Natural killer cell (primary cell): ENCODE measurements around the gene SSBP2. TPM values are rescaled to one million over a fixed set of nuclear protein-coding genes. Genes with fewer than 3 reads are reported as not detected.

Experiments
- ATAC-seq, 3 donors: fragments of 150-1000 bp in 2 of 3; fragments of 200-7000 bp in 1 of 3; cut with Tn5 transposase; 1 replicate in 1 of 3; 2 replicates in 2 of 3; pipeline ENCODE4 v1.10.0; 2021; ENCODE audit warnings: mild to moderate bottlenecking in 2 of 3, moderate library complexity in 2 of 3
- DNase-seq, 2 donors: peaks; one replicate each; pipeline versions ENCODE4 v3.0.0 to v3.0.0-alpha.2; 2013 to 2021; ENCODE audit warnings: mixed read lengths in 1 of 2
- H3K27ac ChIP-seq: one replicate; pipeline ENCODE4 v1.5.1; 2013; ENCODE audit warnings: mild to moderate bottlenecking, low read length
- H3K27me3 ChIP-seq: one replicate; pipeline ENCODE4 v1.6.1; 2013; ENCODE audit warnings: low read length; ENCODE audit not compliant: control insufficient read depth, insufficient read depth
- H3K36me3 ChIP-seq: one replicate; pipeline ENCODE4 v1.6.1; 2013; ENCODE audit warnings: low read length; ENCODE audit not compliant: control insufficient read depth, insufficient read depth
- H3K4me1 ChIP-seq: one replicate; pipeline ENCODE4 v1.6.1; 2013; ENCODE audit warnings: low read length; ENCODE audit not compliant: control insufficient read depth, insufficient read depth
- H3K4me3 ChIP-seq: one replicate; pipeline ENCODE4 v1.5.1; 2013; ENCODE audit warnings: low read length
- H3K9me3 ChIP-seq: one replicate; pipeline ENCODE4 v1.6.1; 2013; ENCODE audit warnings: low read length; ENCODE audit not compliant: control insufficient read depth, insufficient read depth
- H3K27ac Mint-ChIP-seq, 2 donors: one replicate each; pipeline ENCODE4 v1.8.0; 2022; ENCODE audit warnings: mild to moderate bottlenecking in 2 of 2, mixed read lengths in 2 of 2, moderate library complexity in 1 of 2
- H3K27me3 Mint-ChIP-seq, 2 donors: one replicate each; pipeline ENCODE4 v1.8.0; 2022; ENCODE audit warnings: low read depth in 2 of 2, mixed read lengths in 2 of 2
- H3K36me3 Mint-ChIP-seq: one replicate; pipeline ENCODE4 v1.8.0; 2022; ENCODE audit warnings: mixed read lengths
- H3K4me1 Mint-ChIP-seq, 2 donors: one replicate each; pipeline ENCODE4 v1.8.0; 2022; ENCODE audit warnings: mixed read lengths in 2 of 2
- H3K4me3 Mint-ChIP-seq: one replicate; pipeline ENCODE4 v1.8.0; 2022; ENCODE audit warnings: mild to moderate bottlenecking, moderate library complexity, mixed read lengths
- H3K9me3 Mint-ChIP-seq, 2 donors: one replicate each; pipeline ENCODE4 v1.8.0; 2022; ENCODE audit warnings: mixed read lengths in 2 of 2
- CTCF ChIP-seq: fragments of 200-600 bp; IDR thresholded peaks from one replicate; pipeline ENCODE4 v1.8.0; 2022; ENCODE audit warnings: antibody characterized with exemption
- WGBS: methylation state at CpG from one replicate; pipeline ENCODE4 v1.1.7; 2013; ENCODE audit warnings: missing lambda C conversion rate; ENCODE audit not compliant: insufficient coverage; 5-methylcytosine and 5-hydroxymethylcytosine counted together
- intact Hi-C: fragments of 100-400 bp; cut with micrococcal nuclease; formaldehyde crosslinking; loops from one replicate; pipeline ENCODE4 v1.14.2; 2022
- total RNA-seq, 4 donors: library from RNA; stranded (reverse); fragments of 120-200 nt in 1 of 4; gene quantifications; one replicate each; pipeline versions ENCODE4 v1.2.3 to v1.2.4, GENCODE V29; 2013 to 2022

Gene SSBP2
- total RNA-seq, 3 donors from 2014 or later (not counting 1 experiment from before 2014, with no cell fraction given), result 13.1 to 17.3 (median 14.8) TPM

GRCh38 chr5:81768935-81769452 lies 18.1 kb upstream of the SSBP2 start:
- no peaks in the 10 kb centered on the region for H3K4me1 Mint-ChIP-seq
- TF ChIP-seq CTCF, result no peak
- H3K36me3 Mint-ChIP-seq, result no peaks in the 10 kb centered on the region
- no peaks in the 10 kb centered on the region for H3K36me3 ChIP-seq
- H3K9me3 Mint-ChIP-seq, result no peaks in the 10 kb centered on the region
- no peak overlapping the region for H3K27ac ChIP-seq
- H3K9me3 ChIP-seq, result no peaks in the 10 kb centered on the region
- DNase-seq (no peak), ATAC-seq (no peak)
- no peak overlapping the region for H3K4me3 ChIP-seq
- no peak overlapping the region for H3K4me3 Mint-ChIP-seq
- H3K4me1 ChIP-seq, result no peaks in the 10 kb centered on the region
- H3K27ac Mint-ChIP-seq, result no peak overlapping the region
- 98% methylated on average over 2 of the region's 2 CpGs for WGBS
- no peaks in the 10 kb centered on the region for H3K27me3 ChIP-seq
- intact Hi-C loops, result no loop called here
- H3K27me3 Mint-ChIP-seq, result peaks cover 10 to 11% of the 10 kb centered on the region in 2 donors

GRCh38 chr5:81767938-81768337 lies 17.0 kb upstream of the SSBP2 start:
- Mint-ChIP-seq H3K27ac (no peak overlapping the region), H3K27me3 (peaks cover 4 to 11% of the 10 kb centered on the region in 2 donors), H3K36me3 (no peaks in the 10 kb centered on the region), H3K4me3 (no peak overlapping the region), H3K9me3 (no peaks in the 10 kb centered on the region), H3K4me1 (no peaks in the 10 kb centered on the region)
- Histone ChIP-seq H3K4me3 (no peak overlapping the region), H3K27me3 (no peaks in the 10 kb centered on the region), H3K9me3 (no peaks in the 10 kb centered on the region), H3K36me3 (no peaks in the 10 kb centered on the region), H3K27ac (no peak overlapping the region), H3K4me1 (no peaks in the 10 kb centered on the region)
- TF ChIP-seq CTCF, result no peak
- DNase-seq (no peak), ATAC-seq (no peak)
- WGBS, result 92% methylated on average over 2 of the region's 2 CpGs
- intact Hi-C loops, result no loop called here

GRCh38 chr5:81767097-81767496 lies 16.2 kb upstream of the SSBP2 start:
- Mint-ChIP-seq H3K36me3 (no peaks in the 10 kb centered on the region), H3K4me3 (no peak overlapping the region), H3K27me3 (peaks cover 3 to 10% of the 10 kb centered on the region in 2 donors), H3K4me1 (no peaks in the 10 kb centered on the region), H3K9me3 (no peaks in the 10 kb centered on the region), H3K27ac (no peak overlapping the region)
- H3K27ac ChIP-seq, result no peak overlapping the region
- 95% methylated on average over 8 of the region's 8 CpGs for WGBS
- TF ChIP-seq CTCF, result no peak
- H3K9me3 ChIP-seq, result no peaks in the 10 kb centered on the region
- no peak for DNase-seq
- H3K4me1 ChIP-seq, result no peaks in the 10 kb centered on the region
- no peaks in the 10 kb centered on the region for H3K36me3 ChIP-seq
- intact Hi-C loops, result no loop called here
- no peak overlapping the region for H3K4me3 ChIP-seq
- H3K27me3 ChIP-seq, result no peaks in the 10 kb centered on the region
- no peak for ATAC-seq

- Mint-ChIP-seq H3K36me3 (no peaks in the 10 kb centered on the region), H3K4me3 (no peak overlapping the region), H3K4me1 (no peaks in the 10 kb centered on the region), H3K27me3 (peaks cover 8 to 11% of the 10 kb centered on the region in 2 donors), H3K27ac (no peak overlapping the region), H3K9me3 (no peaks in the 10 kb centered on the region)
- 94% methylated on average over 7 of the region's 7 CpGs for WGBS
- no peak overlapping the region for H3K4me3 ChIP-seq
- H3K27ac ChIP-seq, result no peak overlapping the region
- no peaks in the 10 kb centered on the region for H3K27me3 ChIP-seq
- no peaks in the 10 kb centered on the region for H3K4me1 ChIP-seq
- ATAC-seq (no peak), DNase-seq (no peak)
- intact Hi-C loops, result no loop called here
- TF ChIP-seq CTCF, result no peak
- no peaks in the 10 kb centered on the region for H3K9me3 ChIP-seq
- H3K36me3 ChIP-seq, result no peaks in the 10 kb centered on the region
These were observed 15.7 kb upstream of the SSBP2 start for GRCh38 chr5:81766611-81767010.
